GM12872 (cell line): ENCODE measurements around the gene CCR5AS.

Experiments used
- CTCF ChIP-seq: IDR thresholded peaks from 3 replicates; pipeline ENCODE4 v1.5.1; 2011; ENCODE audit warnings: low read depth, mild to moderate bottlenecking, low read length, moderate library complexity; ENCODE audit not compliant: insufficient read depth

Gene CCR5AS

GRCh38 chr3:46406788-46407611 lies at the start of gene CCR5AS, which contains the start of gene CCRL2:
CCR5AS (minus strand) TSS chr3:46407066.
CCRL2 (plus strand) TSS chr3:46407259; CDS start chr3:46408080, 821 bp downstream.
- TF ChIP-seq CTCF = no peak

GRCh38 chr3:46456118-46456517 lies 49.3 kb upstream of the CCR5AS start:
- TF ChIP-seq CTCF = no peak

- no peak for TF ChIP-seq CTCF
Observed at GRCh38 chr3:46455231-46456115, 48.6 kb upstream of the CCR5AS start.

GRCh38 chr3:46454606-46455005 lies 47.7 kb upstream of the CCR5AS start:
- TF ChIP-seq CTCF = no peak

GRCh38 chr3:46454209-46454595 lies 47.3 kb upstream of the CCR5AS start:
- TF ChIP-seq CTCF = no peak

- no peak for TF ChIP-seq CTCF
Observed at GRCh38 chr3:46453526-46454208, 46.8 kb upstream of the CCR5AS start.
